Measurements from ENCODE around the gene LYZL6.
"Not testable (repeated sequence)": the region's sequence is repeated elsewhere in the genome, so short reads cannot be mapped to it uniquely, and the experiment has no call there.

Gene LYZL6

DNA sequence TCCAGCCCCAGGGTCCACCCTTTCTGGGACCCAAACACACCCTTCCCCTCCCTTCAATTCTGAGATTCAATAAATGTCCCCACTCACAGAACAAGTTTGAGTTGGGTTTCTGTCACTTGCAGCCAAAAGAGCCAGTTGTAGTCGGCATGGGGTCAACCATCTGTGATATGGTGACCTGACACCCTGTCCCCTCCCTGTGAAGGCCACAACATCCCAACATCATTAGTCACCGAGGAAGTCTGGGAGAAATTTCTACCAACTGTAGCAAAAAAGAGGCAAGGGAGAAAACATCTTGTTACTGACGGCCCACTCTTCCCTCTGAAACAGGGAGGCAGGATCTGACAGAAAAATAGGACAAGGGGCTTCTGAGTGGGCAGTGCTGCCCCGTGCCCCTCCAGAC, 638 bp upstream of the LYZL6 start:
- FAIRE-seq: no peak

DNA sequence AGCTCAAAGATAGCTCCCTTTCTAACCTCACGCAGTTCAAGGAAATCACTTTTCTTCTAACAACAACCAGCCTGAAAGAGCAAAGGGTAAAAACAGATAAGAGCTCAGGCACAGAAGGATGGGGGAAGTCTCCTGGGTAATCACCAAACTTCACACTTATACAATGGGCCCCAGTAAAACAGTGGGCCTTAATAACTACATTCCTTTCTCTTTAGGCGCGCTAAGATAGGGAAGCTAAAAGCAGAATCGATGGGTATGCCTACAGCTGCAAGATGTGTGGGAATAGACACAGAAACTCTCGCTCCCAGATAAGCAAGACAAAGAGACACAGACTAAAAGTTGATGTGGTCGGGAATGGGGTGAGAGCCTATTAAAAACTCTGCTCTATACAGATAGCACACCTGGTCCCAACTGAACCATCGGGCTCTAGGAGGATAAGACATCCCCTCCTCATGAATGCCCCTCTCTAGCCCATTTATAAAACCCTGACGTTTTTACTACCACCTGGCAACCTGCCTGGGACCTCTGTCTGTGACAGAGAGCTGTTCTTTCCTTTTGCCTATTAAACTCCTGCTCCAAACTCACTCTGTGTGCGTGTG, 826 bp downstream of the LYZL6 start:
- FAIRE-seq: no peak

- FAIRE-seq: not testable (repeated sequence)
These were observed 5.0 kb downstream of the LYZL6 start for GRCh38 chr17:35938492-35938891.

GRCh38 chr17:35936063-35936462, 7.5 kb downstream of the LYZL6 start:
- no peak for FAIRE-seq

GRCh38 chr17:35934760-35935159, 8.8 kb downstream of the LYZL6 start:
- no peak for FAIRE-seq

DNA sequence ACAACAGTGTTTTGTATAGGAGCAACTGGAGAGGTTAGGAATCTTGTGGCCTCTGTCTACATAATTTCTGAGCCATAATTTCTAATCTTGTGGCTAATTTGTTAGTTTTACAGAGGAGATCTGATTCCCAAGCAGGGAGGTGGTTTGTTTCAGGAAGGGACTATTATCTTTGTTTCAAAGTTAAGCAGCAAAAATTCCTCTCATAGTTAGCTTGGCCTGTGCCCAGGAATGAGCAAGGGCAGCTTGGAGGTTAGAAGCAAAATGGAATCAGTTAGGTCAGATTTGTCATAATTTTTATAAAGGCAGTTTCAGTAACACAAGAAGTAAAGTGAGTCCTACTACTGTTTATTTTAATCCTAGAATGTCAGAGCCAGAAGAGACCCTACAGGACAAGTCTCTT, 10.9 kb downstream of the LYZL6 start:
- no peak for FAIRE-seq

- no peak for FAIRE-seq
These were observed 11.6 kb downstream of the LYZL6 start for GRCh38 chr17:35931794-35932425.

DNA sequence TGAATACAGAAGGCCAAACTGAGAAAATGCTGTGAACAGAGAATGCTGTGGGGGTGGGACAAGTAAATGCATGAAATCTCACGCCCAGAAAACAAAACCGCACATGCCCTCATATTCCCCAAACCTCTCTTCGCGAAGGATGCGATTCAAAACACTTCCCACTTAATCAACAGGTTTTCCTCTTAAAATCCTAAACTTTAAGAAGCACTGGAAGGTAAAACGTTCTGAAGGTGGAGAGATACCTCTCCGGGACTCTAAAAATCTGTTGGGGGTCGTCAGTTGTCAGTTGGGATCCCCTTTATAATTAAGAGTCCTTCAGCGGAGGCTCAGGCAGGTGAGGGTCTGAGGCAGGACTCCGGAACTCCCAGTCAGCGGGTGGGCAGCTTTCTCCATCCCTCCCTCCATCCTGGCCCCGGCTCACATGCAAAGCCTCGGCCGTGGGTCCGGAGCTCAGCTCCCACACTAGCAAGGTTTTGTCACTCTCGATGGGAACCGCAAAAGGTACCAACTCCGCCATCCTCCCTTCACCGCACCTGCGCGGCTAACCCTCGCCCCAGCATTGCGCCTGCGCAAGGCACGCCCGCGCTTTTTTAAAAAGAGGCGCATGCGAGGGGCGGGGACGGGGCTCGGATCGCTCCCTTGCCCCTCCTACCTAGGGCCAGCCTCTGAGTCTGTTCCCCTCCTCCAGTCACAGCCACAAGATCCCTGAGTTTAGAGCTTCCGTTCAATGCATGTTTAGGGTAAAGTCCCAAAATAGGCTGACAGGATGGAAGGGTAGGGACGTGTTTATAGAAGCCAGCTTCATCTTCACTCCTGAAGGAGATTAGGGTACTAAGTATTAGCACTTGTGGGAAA, 13.1 kb downstream of the LYZL6 start, which contains the start of gene RDM1:
Gene RDM1 (minus strand): TSS at position 563 of the 855 bp plus-strand sequence. CDS start 46 bp downstream, at position 517.
- FAIRE-seq: no peak

DNA sequence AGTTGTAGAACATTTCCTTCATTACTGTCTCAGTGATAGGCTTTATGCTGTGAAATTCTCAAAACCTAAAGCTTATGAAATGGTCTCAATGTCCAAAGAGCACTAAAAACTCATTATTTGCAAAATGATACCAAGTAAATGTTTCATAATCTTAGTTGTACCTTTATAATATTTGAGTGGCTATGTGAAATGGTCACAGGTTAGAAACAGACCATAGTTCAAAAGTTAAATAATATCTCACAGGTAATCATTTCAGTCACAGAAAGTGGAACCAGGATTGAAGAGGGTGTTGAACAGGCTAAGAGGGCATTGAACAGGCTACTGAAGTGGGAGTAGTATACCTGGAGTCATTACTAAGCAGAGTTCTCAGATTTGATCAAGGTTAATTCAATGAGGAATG, 15.8 kb downstream of the LYZL6 start:
- no peak for FAIRE-seq

- no peak for FAIRE-seq
These were observed 19.9 kb downstream of the LYZL6 start for GRCh38 chr17:35923609-35924114.

DNA sequence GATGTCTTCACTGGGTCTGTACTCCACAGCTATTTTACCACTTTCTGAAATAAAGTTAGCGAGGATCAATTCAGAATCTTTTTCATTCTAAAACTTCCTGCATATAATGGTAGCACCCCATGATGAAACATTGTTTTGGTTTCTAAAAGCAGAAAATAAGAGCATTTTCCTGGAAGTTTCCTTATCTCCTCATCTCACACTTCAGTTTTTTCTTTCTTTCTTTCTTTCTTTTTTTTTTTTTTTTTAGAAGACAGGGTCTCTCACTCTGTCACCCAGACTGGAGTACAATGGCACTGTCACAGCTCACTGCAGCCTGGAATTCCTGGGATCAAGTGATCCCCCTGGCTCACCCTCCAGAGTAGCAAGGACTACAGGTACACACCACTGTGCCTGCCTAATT, 23.3 kb downstream of the LYZL6 start:
- no peak for FAIRE-seq

GRCh38 chr17:35918665-35919064, 24.8 kb downstream of the LYZL6 start:
- no peak for FAIRE-seq

DNA sequence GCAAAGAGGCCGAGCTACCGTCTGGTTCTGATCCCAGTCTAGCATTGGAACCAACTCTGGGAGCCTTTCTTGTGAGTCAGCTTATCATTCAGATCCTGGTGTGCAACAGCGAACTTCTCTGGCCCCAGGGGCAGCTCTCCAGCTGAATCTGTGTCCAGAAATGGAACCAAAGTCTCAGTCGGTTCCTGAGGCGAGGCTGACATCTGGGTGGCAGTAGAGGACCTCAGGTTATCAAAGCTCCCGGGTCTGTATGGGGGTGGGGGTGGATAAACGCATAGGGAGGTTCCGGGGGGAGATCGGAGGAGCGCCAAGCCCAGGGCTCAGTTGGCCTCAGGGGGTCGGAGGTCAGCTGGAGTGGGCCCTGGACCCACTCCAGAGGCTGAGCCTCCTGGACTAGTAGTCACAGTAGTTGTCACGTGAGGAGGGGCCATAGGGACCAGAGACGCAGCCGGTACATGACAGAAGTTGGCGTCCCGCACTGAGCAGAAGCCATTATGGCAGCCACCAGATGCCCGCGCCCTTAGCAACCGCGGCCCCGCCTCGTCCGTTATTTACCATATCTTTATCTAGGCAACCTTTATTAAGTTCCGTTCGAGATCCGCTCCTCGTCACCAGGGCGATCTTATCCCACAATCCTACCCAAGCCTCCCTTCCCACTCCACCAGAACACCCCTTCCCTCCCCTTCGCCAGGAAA, 25.8 kb downstream of the LYZL6 start:
- no peak for FAIRE-seq

DNA sequence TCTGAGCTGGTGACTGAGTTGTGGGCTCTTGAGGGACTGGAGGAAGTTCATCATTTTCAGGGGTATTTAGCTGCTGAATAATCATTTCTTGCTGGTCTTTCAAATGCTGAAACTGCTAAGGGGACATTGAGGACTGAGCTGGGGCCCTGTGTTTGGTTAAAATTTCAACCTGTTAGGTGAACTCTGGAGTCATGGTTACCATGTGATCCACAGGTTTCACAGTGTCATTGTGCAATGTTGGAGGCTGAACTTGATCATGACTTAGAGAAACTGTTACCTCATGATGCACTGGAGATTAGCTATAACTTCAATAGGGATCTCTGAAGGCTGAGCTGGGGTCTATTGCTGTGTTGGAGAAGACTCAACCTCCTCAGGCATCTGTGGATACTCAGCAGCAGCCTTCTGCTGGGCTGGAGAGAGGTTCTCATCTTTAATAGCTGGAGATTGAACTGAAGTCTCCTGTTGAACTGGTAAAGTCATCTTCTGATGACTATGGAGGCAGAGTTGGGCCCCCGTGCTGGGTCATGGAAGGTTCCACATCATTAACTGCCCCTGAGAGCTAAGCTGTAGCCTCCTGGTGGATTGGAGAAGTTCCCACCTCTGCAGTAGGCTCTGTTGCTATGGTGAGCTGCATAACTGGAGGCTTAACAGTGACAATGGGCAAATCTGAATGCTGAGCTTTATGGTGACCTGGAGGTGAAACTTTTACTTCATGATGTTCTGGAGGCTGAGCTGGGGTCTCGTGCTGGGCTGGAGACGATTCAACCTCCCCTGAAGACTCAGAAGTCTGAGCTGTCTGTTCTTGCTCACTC, 28.2 kb downstream of the LYZL6 start:
- no peak for FAIRE-seq

DNA sequence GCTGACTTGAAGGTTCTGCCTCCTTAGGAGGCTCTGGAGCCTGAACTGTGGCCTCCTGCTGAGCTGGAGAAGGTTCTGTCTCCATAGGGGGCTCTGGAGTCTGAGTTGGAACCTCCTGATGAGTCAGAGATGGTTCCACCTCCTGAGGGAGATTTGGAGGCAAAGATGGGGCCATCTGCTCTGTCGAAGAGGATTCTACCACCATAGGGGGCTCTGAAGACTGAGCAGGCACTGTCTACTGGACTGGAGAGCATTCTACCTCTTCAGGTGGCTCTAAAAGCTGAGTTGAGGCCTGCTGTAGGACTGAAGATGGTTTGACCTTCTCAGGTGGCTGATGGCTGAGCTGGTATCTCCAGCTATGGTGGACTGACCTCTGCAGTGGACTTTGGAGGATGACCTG, 29.2 kb downstream of the LYZL6 start:
- no peak for FAIRE-seq

DNA sequence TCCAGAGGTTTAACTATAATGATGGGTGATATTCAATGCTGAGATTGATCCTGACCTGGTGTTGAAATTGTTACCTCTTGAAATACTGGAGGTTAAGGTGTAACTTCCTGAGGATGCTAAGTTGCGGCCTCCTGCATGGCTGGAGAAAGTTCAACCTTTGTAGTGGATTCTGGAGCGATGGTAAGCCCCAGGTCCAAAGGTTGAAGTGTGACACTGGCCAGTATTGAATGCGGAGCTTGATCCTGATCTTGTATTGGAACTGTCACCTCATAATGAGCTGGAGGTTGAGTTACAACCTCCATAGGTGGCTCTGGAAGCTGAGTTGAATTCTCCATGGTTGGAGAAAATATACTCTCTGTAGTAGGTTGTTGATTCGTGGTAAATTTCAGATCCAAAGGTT, 29.9 kb downstream of the LYZL6 start:
- FAIRE-seq: no peak

GRCh38 chr17:35912942-35913341, 30.6 kb downstream of the LYZL6 start:
- no peak for FAIRE-seq

DNA sequence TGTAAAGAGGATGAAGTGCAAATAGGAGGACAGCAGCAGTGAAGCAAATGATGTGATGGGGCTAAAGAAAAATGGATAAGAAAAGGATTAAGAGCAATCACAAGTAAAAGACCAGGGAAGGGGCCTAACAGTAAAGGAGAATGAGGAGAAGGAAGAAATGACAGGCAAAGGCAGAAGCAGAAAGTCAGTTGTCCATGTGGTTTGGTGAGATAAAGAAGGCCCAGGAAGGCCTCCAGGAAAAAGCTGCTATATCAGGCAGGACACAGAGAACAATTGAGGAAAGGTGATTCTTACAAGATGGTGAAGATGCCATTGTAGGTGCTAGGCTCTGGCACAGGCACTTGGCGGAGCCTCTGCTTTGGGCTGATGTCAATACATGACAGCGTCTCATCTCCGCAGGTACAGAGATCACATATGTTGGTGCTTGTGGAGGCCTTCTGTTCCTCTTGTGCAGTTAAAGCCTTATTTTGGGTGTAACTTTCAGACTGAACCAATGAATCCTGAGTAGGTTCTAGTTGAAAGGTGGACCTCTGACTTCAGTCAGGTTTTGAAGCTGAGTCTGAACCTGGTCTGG, 31.1 kb downstream of the LYZL6 start:
- no peak for FAIRE-seq

DNA sequence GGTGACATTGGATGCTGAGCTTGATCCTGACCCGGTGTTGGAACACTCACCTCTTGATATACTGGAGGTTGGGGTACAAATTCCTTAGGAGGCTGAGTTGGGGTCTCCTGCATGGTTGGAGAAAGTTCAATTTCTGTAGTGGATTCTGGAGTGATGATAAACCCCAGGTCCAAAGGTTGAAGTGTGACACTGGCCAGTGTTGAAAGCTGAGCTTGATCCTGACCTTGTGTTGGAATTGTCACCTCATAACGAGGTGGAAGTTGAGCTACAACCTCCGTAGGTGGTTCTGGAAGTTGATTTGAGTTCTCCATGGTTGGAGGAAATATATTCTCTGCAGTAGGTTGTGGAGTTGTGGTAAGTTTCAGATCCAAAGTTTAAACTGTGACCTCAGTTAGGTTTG, 34.1 kb downstream of the LYZL6 start:
- no peak for FAIRE-seq

DNA sequence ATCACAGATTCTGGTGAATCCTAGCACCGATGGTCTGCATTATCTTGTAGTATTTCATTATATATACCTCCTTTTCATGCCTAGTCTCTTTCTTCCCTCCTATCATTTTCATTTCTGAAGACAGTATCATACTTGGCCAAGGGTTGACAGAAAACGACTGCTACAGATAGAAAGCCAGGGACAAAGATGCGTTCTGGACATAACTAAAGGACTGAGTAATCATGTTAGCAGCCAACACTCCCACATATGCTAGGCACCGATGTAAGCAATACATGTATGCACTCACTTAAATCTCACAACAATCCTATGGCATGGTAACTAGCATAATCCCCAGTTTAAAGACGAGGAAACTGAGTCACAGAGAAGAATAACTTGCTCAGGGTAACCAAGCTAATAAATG, 35.8 kb downstream of the LYZL6 start:
- no peak for FAIRE-seq

DNA sequence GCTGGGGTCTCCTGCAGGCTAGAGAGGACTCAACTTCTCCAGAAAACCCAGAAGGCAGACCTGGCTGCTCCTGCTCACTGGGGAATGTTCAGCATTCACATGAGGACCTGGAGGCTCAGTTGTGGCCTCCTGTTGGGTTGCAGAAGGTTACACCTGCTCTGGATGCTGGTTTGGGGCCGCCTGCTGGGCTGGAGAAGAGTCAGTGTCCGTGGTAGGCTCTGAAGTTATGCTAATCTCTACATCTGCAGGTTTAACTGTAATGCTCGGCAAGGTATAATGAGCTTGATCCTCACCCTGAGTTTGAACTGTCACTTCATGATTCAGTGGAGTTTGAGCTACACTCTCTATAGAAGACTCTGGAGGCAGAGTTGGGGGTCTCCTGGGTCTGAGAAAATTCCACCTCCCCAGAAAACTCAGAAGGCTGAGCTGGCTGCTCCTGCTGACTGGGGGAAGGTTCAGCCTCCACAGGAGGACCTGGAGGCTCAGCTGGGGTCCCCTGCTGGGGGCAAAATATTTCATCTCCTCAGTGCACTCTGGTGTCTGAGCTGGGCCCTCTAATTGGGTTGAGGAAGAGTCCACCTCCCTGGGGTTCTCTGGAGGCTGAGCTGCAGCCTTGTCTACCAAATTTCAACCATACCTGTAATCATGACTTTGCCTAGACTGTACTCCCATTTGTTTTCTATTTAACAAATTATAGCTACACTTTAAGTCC, 36.4 kb downstream of the LYZL6 start:
- no peak for FAIRE-seq
